Right lobe of liver (tissue), 6 donors: Measurements from ENCODE around the gene NUP214. TPM values are rescaled to one million over a fixed set of nuclear protein-coding genes. Genes with fewer than 3 reads are reported as not detected.

Source experiments
- ATAC-seq, 4 donors: fragments of 200-7000 bp; cut with Tn5 transposase; one replicate each; pipeline ENCODE4 v1.9.1; 2020; ENCODE audit warnings: mild to moderate bottlenecking in 4 of 4, moderate library complexity in 4 of 4
- DNase-seq, 3 donors: peaks; one replicate each; pipeline ENCODE4 v3.0.0-alpha.2; 2020
- H3K27ac ChIP-seq, 3 donors: fragments of 200-600 bp; one replicate each; pipeline ENCODE4 v1.8.0; 2022
- H3K27me3 ChIP-seq, 2 donors: fragments of 200-600 bp; one replicate each; pipeline ENCODE4 v1.8.0; 2022
- H3K36me3 ChIP-seq, 4 donors: fragments of 200-600 bp; sonication (generic) in 1 of 4; one replicate each; pipeline versions ENCODE4 v1.5.1 to v1.8.0; 2017 to 2022; ENCODE audit warnings: control low read depth in 1 of 4
- H3K4me1 ChIP-seq, 4 donors: fragments of 200-600 bp; sonication (generic) in 1 of 4; one replicate each; pipeline versions ENCODE4 v1.5.1 to v1.8.0; 2017 to 2022; ENCODE audit warnings: control low read depth in 1 of 4
- H3K4me3 ChIP-seq, 3 donors: fragments of 200-600 bp; one replicate each; pipeline ENCODE4 v1.8.0; 2022
- H3K9me3 ChIP-seq, 4 donors: fragments of 200-600 bp; sonication (generic) in 1 of 4; one replicate each; pipeline versions ENCODE4 v1.5.1 to v1.8.0; 2017 to 2022; ENCODE audit warnings: control low read depth in 1 of 4
- POLR2A ChIP-seq: fragments of 450-650 bp; IDR thresholded peaks from one replicate; pipeline ENCODE4 v1.6.1; 2017; ENCODE audit warnings: antibody characterized with exemption, mild to moderate bottlenecking
- WGBS: methylation state at CpG from one replicate; pipeline ENCODE4 v1.1.6; 2018; ENCODE audit warnings: low coverage, low lambda C conversion rate; ENCODE audit not compliant: insufficient coverage; ENCODE audit errors: missing lambda C conversion rate; 5-methylcytosine and 5-hydroxymethylcytosine counted together
- intact Hi-C, 2 donors: fragments of 100-400 bp; cut with DNase I; formaldehyde crosslinking; loops; one replicate each; pipeline versions ENCODE4 v1.11.2 to v1.14.1; 2022
- total RNA-seq, 6 experiments: library from RNA; depleted of rRNA in 2 of 6; stranded (reverse); fragments of >200 nt in 2 of 6; fragmentation: NEBNext Ultra II Directional in 3 of 6; extraction: Animal tissue kit (Norgen Biotek cat#: 25700) in 3 of 6; gene quantifications; one replicate each; pipeline versions ENCODE4 v1.1.0 to v1.2.4, GENCODE V29; 2016 to 2023
- TF ChIP-seq, protein P1 (sequence below), 4 donors: fragments of 200-600 bp in 3 of 4; fragments of 450-650 bp in 1 of 4; IDR thresholded peaks; one replicate each; pipeline versions ENCODE4 v1.5.1 to v1.8.0; 2016 to 2022; ENCODE audit warnings: antibody characterized with exemption in 4 of 4, mild to moderate bottlenecking in 2 of 4
- donor health status: DM: no; HTN: yes; CAD: no.
- donor health status: DM: no; HTN: no; CAD: no.
- donor health status: DM: no; HTN: no; CAD: no.
- donor health status: DM: no; HTN: yes; CAD: no.
- donor health status: DM: no; HTN: yes; CAD: no.

NUP214 gene
- total RNA-seq, 6 experiments from 2014 or later, result 22.5 to 31.1 (median 27.5) TPM

DNA sequence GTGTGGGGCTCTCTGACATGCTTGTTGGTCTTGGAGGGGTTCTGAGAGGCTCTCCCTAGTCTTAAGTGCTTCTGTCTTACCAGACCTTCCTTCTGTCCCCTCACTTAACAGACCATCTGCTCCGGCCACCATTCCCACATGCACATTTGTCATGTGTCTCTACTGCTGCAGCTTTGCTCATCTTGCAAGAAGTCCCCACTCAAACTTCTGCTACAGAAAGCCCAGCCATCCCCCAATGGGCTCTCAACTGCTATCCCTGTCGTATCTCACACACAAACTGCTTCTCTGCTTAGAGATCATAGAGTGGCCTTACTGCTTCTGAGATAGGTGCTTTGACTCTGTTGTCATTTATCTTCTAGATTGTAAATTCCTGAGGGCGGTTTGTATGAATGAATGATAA, 69.4 kb downstream of the NUP214 start:
- Histone ChIP-seq H3K36me3 (peaks cover 5 to 75% (median 29%) of the 10 kb centered on the region in 4 donors), H3K27ac (no peak overlapping the region), H3K4me3 (no peak overlapping the region), H3K4me1 (no peaks in the 10 kb centered on the region), H3K27me3 (no peaks in the 10 kb centered on the region), H3K9me3 (no peaks in the 10 kb centered on the region)
- intact Hi-C loops, result no loop called here
- TF ChIP-seq POLR2A, result no peak
- no peak for DNase-seq
- 87% methylated on average over 3 of the region's 3 CpGs for WGBS
- no peak for ATAC-seq

DNA sequence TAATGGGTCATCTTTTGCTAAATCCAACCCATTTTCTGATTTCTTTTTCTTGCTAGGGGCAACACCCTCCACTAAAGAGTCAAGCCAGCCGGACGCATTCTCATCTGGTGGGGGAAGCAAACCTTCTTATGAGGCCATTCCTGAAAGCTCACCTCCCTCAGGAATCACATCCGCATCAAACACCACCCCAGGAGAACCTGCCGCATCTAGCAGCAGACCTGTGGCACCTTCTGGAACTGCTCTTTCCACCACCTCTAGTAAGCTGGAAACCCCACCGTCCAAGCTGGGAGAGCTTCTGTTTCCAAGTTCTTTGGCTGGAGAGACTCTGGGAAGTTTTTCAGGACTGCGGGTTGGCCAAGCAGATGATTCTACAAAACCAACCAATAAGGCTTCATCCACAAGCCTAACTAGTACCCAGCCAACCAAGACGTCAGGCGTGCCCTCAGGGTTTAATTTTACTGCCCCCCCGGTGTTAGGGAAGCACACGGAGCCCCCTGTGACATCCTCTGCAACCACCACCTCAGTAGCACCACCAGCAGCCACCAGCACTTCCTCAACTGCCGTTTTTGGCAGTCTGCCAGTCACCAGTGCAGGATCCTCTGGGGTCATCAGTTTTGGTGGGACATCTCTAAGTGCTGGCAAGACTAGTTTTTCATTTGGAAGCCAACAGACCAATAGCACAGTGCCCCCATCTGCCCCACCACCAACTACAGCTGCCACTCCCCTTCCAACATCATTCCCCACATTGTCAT, 72.0 kb downstream of the NUP214 start:
- Histone ChIP-seq H3K27ac (no peak overlapping the region), H3K36me3 (peaks cover 5 to 65% (median 29%) of the 10 kb centered on the region in 4 donors), H3K9me3 (no peaks in the 10 kb centered on the region), H3K4me1 (no peaks in the 10 kb centered on the region), H3K27me3 (no peaks in the 10 kb centered on the region), H3K4me3 (no peak overlapping the region)
- TF ChIP-seq, protein P1, sequence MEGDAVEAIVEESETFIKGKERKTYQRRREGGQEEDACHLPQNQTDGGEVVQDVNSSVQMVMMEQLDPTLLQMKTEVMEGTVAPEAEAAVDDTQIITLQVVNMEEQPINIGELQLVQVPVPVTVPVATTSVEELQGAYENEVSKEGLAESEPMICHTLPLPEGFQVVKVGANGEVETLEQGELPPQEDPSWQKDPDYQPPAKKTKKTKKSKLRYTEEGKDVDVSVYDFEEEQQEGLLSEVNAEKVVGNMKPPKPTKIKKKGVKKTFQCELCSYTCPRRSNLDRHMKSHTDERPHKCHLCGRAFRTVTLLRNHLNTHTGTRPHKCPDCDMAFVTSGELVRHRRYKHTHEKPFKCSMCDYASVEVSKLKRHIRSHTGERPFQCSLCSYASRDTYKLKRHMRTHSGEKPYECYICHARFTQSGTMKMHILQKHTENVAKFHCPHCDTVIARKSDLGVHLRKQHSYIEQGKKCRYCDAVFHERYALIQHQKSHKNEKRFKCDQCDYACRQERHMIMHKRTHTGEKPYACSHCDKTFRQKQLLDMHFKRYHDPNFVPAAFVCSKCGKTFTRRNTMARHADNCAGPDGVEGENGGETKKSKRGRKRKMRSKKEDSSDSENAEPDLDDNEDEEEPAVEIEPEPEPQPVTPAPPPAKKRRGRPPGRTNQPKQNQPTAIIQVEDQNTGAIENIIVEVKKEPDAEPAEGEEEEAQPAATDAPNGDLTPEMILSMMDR (IDR thresholded peaks at IDR 0.05), result no peak
- no peak for TF ChIP-seq POLR2A
- WGBS, result 0% methylated on average over 1 of the region's 11 CpGs
- ATAC-seq (no peak), DNase-seq (no peak)
- intact Hi-C loops, result no loop called here

DNA sequence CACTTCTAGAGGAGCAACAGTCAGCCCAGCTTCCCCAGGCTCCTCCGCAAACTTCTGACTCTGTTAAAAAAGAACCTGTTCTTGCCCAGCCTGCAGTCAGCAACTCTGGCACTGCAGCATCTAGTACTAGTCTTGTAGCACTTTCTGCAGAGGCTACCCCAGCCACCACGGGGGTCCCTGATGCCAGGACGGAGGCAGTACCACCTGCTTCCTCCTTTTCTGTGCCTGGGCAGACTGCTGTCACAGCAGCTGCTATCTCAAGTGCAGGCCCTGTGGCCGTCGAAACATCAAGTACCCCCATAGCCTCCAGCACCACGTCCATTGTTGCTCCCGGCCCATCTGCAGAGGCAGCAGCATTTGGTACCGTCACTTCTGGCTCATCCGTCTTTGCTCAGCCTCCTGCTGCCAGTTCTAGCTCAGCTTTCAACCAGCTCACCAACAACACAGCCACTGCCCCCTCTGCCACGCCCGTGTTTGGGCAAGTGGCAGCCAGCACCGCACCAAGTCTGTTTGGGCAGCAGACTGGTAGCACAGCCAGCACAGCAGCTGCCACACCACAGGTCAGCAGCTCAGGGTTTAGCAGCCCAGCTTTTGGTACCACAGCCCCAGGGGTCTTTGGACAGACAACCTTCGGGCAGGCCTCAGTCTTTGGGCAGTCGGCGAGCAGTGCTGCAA, 72.8 kb downstream of the NUP214 start:
- H3K27me3 ChIP-seq, result no peaks in the 10 kb centered on the region
- WGBS, result 73% methylated on average over 5 of the region's 15 CpGs
- H3K9me3 ChIP-seq, result no peaks in the 10 kb centered on the region
- ATAC-seq (no peak), DNase-seq (no peak)
- TF ChIP-seq, protein P1 (IDR thresholded peaks at IDR 0.05), result no peak
- no peak for TF ChIP-seq POLR2A
- intact Hi-C loops, result no loop called here
- no peak overlapping the region for H3K4me3 ChIP-seq
- H3K36me3 ChIP-seq, result peaks cover 5 to 69% (median 32%) of the 10 kb centered on the region in 4 donors
- no peaks in the 10 kb centered on the region for H3K4me1 ChIP-seq
- no peak overlapping the region for H3K27ac ChIP-seq

DNA sequence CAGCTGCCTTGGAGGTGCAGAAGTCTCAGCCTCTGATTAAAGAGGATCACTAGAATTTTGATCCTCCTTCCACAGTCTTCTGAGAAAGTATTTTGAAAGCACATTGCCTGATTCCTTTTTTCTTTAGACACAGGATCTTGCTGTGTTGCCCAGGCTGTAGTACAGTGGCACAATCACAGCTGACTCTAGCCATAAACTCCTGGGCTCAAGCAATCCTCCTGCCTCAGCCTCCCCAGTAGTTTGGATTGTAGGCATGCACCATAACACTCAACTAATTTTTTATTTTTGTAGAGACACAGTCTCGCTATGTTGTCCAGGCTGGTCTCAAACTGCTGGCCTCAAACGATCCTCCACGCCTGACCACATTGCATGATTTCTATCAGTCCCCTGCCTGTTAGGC, 76.5 kb downstream of the NUP214 start:
- no peak overlapping the region for H3K4me3 ChIP-seq
- no peaks in the 10 kb centered on the region for H3K9me3 ChIP-seq
- peaks cover 4 to 78% (median 28%) of the 10 kb centered on the region in 4 donors for H3K36me3 ChIP-seq
- 100% methylated on average over 3 of the region's 3 CpGs for WGBS
- intact Hi-C loops, result no loop called here
- DNase-seq, result no peak
- ATAC-seq, result no peak
- no peaks in the 10 kb centered on the region for H3K27me3 ChIP-seq
- H3K4me1 ChIP-seq, result no peaks in the 10 kb centered on the region
- TF ChIP-seq, protein P1 (IDR thresholded peaks at IDR 0.05), result no peak
- TF ChIP-seq POLR2A, result no peak
- no peak overlapping the region for H3K27ac ChIP-seq
